CD4-positive, alpha-beta T cell treated with Interleukin-4 for 4 hours (primary cell): ENCODE data around the gene NUDT3.
"Not testable (repeated sequence)": the region's sequence is repeated elsewhere in the genome, so short reads cannot be mapped to it uniquely, and the experiment has no call there.

Experiments used
- DNase-seq: peaks from one replicate; pipeline ENCODE4 v3.0.0-alpha.2; 2020

NUDT3 gene

DNA sequence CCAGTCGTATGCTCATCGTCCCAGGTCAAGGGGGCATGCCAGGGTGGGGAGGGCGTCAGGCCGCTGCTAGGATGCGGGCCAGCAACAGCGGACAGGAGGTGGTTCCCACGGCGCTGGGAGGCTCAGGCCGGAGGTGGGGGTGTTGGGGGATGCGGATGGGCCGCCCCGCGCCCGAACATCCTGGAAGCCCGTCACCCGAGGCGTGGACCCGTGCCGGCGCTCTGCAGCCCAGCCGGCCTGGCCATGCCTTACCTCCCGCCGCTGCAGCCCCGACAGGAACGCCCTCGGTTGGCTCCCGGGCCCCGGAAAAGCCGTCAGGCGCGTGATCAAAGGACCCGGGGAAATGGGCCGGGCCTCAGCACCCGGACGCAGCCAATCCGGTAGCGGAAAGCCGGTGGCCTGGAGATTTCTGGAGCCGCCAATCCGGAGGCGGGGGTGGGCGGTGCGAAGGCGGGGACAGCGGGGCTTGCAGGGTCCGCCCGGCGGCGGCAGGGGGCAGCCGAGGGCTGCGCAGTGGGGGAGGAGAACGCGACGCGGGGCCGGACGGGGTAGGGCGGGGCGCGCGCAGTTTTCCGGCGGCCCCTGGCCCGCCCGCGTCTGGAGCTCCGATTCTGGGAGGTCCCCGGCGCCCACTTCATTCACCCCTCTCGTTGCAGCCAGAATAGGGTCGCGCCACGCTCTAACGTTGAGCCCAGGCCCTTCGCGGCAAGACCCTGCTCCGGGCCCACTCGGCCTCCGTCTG, 143.6 kb downstream of the NUDT3 start, which contains the start of gene SMIM29:
TSS of gene SMIM29 (minus strand) at position 280 of the 742 bp plus-strand sequence. CDS start 1,215 bp downstream, outside the sequence.
- peak; percentile 95 for DNase-seq

DNA sequence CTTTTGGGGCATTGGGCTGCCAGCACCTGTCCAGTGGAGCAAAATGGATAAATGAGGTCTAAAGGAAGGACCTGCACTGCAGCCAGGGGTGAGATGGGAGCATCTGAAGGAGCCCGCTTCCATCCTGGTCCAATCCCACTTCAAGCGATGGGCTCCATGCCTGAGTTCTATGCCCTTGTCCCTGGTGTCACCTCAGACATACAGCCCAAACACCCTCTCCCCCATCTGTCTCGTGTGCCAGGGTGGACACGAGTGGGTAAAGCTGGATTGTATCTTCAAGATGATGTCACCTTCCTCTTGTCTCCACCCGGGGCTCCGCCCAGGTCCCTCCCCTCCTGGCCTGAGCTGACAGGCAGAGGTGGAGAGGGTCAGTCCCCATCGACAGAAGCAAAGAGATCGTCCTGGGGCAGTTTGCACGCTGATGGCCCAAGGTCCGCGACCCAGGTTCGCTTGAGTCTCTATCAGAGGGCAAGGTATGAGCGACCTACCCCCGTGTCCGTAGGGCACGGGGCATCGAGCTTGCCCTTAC, 144.2 kb downstream of the NUDT3 start:
- DNase-seq, result peak; percentile 42

DNA sequence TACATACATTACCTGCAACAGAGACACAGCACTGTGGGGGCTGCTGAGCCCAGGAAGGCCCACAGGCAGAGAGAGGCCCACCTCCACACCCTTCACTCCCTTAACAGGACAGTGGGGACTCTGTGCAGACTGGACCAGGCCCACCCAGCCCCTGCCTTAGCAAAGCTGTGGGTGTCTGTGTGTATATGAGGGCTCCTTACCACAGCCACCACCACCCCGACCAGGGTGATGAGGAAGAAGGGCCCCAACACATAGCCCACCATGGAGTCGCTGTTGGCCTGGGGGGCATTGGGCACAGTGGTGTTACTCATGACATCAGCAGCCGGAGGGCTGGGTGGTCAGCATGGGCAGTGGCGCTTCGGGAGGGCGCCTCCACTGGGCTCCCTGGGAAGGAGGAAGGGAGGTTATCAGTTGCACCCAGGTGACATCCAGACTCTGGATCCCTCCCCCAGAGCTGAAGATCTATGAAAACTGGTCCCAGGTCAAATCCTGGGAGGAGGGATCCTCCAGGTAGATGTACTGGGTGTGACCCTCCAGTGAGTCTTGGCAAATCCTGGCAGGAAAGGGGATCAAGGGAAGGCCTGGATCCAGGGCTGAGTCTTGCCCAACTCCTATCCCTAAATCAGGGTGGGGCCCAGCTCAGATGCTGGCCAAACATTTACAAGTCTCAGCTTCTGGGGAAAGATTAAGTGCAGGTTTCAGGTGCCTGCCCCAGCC, 144.8 kb downstream of the NUDT3 start:
- no peak for DNase-seq

DNA sequence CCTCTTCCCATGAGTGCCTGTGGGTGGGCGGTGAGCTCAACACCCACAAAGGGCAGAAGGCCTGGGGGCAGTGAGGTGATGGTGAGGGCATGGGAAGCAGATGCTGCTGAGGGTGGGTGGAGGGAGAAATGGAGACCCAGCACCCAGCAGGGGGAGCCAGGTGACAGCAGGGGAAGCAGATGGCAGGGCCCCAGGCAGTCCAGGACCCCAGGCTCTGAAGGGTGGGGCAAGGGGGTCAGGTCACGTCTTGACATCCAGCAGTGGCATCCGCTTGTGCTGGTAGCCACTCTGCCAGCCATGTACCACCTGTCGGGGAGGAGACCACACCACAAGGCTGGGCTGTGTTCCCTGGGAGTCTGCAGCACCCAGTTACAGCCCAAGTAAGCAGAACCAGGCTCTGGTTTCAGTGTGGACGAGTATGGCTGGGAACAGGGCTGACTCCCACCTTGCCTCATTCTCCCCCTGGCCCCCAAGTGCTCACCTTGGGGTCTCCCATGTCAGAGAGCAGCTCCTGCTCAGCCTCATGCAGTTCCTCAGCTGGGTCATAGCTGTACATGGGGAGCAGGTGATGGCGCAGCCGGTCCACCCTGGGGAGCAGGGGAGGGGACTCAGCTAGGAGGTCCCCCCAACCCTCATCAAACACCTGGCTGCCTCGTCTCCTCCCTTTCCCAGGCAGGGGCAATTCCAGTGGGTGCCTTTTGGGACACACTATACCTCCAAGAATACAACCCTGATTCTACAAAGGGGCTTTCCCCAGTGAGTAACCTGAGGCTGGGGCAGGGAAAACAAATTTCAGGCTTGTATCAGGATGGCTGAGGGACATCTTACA, 145.7 kb downstream of the NUDT3 start:
- no peak for DNase-seq

DNA sequence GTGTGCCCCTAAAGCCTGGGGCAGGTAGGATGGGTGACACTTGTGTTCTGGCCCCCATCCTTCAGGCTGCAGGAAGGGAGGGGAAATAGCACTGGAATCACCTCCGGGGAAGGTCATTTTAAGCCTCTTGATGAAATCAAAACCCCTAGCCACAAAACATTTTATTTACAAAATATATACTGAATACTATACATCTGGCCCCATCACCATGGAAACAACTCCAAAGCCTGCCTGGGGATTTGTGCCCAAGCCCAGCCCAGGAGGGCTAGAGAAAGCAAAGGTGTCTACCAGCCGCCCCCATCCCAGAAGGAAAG, 146.3 kb downstream of the NUDT3 start:
- DNase-seq, result no peak

DNA sequence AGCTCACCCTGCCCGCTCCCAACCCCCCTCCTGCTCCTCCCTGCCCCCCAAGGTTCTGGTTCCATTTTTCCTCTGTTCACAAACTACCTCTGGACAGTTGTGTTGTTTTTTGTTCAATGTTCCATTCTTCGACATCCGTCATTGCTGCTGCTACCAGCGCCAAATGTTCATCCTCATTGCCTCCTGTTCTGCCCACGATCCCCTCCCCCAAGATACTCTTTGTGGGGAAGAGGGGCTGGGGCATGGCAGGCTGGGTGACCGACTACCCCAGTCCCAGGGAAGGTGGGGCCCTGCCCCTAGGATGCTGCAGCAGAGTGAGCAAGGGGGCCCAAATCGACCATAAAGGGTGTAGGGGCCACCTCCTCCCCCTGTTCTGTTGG, 146.7 kb downstream of the NUDT3 start:
- not testable (repeated sequence) for DNase-seq

DNA sequence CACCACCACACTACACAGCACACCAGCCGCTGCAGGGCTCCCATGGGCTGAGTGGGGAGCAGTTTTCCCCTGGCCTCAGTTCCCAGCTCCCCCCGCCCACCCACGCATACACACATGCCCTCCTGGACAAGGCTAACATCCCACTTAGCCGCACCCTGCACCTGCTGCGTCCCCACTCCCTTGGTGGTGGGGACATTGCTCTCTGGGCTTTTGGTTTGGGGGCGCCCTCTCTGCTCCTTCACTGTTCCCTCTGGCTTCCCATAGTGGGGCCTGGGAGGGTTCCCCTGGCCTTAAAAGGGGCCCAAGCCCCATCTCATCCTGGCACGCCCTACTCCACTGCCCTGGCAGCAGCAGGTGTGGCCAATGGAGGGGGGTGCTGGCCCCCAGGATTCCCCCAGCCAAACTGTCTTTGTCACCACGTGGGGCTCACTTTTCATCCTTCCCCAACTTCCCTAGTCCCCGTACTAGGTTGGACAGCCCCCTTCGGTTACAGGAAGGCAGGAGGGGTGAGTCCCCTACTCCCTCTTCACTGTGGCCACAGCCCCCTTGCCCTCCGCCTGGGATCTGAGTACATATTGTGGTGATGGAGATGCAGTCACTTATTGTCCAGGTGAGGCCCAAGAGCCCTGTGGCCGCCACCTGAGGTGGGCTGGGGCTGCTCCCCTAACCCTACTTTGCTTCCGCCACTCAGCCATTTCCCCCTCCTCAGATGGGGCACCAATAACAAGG, 147.3 kb downstream of the NUDT3 start:
- DNase-seq, result not testable (repeated sequence)

DNA sequence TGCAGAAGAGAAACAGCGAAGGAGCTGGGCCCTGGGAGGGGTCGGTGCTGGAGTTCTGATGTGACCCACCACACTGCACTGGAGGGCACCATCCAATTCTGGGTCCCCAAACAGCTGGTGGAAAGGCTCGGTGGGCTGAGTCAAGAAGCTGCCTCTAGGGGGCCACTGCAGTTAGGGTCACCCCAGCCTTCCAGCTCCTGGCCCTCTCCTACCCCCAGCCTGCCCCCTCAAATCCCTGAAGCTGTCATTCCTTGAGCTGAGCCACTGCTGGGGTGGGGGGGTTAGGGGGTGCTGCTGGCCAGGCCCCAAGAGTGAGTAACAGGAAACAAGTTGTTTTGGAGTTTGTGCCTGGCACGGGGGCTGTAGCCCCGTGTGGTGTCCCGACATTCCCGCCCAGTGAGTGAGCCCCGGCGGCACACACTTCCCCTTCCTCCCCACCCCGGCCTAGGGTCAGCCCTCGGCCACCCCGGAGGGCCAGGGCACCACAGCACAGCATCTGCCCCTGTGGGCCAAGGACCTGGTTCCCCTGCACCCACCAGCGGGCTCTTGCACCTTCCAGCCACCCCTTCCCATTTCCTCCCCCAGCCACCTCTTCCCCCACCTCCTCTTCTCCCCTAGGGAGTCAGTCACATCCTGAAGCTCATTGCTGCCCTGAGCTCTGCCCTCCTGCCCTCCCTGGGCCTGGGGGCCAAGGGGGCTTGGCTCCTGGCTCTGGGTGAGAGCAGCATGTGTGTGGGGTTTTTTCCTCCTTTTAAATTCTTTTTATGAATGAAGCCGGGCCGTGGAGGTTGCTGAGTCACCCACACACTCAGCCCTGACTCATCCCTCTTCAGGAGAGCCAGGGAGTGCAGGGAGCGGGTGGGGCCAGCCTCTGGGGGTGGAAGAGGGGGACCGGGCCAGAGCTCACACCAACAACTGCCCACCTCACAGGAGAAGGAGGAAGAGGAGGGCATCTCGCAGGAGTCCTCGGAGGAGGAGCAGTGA, 148.3 kb downstream of the NUDT3 start:
- peak; percentile 75 for DNase-seq

DNA sequence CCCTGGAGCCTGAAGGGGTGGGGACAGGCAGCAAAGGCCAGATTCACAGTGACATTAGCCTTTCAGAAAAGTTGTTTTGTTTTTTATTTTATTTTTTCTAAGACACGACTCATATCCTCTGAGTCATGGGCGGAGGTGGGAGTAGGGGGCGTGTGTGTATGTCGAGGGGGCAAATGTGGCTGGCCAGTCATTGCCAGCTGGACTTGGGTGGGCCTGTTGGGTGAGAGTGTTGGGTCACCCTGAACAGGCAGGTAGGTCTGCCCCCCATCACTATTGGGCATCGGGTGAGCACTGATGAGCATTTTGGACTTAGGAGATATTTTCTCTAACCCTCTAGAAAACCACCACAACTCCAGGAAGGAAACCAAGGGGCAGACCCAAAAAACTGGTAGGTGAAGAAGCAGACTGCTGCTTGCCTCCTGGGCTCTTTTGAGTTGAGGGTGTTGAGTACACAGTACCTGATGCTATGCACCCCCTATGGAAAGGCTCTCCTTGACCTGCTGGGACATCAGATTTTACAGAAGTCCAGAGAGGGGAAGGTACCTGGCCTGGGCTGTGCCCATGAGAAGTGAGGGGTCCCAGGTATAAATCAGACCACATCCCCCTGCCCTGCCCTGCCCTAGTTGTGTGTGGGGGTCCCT, 149.2 kb downstream of the NUDT3 start:
- peak; percentile 44 for DNase-seq

DNA sequence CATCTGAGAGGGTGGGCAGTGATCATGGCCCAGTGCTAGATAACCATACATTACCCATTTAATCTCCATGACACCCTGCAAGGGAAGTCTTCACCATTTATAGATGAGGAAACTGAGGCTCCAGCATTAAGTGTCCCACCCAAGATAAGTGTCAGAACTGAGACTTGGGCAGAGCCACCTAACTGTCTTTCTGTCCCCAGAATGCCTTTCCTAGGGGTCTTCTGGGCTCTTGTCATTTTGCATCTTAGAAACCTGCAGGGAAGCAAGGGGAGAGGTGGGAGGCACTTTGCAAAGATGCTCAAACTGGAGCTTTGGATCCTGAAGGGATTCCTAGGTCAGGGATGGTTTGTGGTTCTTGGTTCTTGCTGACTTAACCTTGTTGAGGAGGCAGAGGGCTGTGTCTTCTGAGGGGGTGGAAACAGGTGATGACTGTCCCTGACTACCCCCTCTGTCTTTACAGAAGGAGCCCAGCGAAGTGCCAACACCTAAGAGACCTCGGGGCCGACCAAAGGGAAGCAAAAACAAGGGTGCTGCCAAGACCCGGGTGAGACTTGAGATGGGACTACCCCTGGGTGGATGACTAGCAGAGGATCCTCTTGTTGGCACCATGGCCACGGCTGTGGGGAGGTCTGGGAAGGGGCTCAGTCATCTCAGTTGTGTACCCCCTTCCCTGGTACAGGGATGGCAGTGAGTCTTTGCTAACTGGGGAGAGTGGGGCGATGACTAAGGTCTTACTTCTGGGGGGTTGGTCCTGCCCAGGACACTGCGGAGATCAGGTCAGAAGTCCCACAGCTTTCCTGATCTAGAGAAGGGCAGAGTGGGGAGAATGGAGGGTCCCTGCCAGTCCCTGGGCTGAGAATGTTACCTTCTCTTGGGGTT, 150.0 kb downstream of the NUDT3 start:
- no peak for DNase-seq

DNA sequence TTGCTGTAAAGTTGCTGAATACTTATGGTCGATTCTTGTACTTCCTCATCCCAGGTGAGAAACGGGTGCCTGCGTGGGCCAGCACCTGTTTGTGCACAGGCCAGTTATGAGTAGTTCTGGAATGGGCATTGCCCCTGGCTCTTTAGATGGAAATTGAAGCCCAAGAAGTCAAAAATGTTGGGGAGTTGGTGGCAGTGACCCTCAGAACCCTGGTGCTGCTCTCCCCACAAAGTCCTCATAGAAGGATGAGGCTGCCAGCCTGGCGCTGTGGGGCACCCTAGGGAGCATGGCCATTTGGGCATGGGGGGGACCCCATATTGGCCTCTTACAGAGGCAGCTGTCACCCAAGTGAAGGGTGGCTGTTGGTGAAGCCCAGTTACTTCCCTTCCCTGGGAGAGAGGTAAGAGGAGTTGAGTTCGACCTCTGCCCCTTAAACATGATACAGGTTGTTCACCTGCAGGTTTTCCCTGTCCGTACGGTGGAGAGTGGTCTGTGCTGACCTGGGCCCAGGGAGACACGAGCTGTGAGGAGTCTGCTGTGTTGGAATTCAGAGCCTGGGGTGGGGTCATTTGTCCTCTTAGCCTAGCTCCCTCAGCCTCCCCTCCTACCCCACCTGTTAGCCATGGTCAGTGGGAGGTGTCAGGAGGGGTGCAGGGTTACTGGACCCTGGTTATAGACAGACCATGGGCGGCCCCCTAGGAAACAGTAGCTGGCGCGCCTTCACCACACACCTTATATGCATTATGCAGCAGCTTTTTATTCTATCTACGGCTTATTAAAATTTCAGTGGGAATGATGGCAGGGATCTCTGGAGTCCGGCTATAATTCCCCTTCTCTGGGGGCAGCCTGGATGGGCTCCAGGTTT, 150.9 kb downstream of the NUDT3 start:
- no peak for DNase-seq

DNA sequence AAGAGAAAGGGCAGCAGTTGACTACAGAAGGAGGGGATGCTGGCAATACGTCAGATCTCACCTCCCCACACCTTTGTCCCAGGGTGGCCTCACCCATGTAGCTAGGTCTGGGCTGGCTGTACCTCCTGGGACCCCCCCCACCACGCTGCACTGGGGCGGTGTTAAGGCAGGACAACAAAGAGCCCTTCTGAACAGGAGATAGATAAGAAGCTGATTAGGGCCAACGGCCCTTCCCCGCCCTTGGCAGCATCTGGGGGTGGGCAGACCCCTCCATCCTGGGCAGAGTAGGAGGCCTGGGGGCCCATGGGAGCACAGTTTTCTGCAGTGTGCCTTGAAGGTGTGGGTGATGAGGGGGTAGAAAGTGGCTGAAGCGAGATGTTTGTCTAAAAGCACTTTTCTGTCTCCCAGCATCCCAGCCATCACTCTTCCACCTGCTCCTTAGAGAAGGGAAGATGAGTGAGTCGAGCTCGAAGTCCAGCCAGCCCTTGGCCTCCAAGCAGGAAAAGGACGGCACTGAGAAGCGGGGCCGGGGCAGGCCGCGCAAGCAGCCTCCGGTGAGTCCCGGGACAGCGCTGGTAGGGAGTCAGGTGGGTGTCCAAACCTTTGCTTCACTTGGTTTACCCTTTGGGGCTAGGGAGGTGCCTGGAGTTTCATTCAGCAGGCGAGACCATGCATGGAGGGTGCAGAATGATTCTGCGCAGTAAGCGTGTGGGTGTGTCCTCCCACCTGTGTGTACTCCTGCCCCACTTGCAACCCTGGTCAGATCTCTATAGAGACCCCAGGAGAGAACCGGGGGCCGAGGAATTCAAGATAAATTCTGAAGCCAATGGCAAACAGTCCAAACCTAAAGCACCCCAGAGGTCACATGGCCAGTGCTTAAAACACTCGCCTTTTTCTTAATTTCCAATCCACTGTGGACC, 151.9 kb downstream of the NUDT3 start:
- DNase-seq, result no peak

DNA sequence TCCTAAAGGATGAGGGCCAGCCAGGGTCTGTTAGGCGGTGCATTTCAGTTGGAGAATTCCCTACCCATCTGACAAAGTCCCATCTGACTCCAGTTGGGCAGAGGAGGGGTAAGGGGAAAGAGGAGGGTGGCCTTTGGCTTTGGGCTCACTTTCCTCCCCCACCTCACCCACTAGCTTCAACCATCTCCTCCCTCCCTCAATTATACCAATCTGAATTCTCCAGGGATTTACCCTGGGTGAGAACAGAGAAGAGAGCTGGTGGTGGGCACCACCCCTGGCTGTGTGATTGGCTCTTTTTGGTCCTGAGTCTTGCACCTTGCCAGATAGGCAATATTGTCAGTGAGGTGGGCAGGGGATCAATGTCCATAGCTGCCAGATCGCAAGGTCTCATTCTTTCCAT, 152.6 kb downstream of the NUDT3 start:
- DNase-seq, result no peak

DNA sequence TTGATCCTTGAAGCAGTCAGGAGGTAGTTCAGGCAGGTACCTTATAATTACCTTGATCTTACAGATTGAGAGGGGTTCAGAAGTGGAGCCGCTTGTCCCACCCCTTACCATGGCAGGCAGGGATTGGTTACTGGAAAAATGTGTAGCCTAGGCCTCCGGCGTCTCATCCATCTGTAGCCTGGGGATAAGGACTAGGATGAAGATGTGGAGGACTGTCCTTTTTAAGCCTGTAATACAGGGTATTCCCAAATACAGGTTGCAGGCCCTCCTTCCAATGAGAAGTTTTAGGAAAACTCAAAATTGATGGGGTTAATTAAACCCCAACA, 153.0 kb downstream of the NUDT3 start:
- DNase-seq, result no peak

DNA sequence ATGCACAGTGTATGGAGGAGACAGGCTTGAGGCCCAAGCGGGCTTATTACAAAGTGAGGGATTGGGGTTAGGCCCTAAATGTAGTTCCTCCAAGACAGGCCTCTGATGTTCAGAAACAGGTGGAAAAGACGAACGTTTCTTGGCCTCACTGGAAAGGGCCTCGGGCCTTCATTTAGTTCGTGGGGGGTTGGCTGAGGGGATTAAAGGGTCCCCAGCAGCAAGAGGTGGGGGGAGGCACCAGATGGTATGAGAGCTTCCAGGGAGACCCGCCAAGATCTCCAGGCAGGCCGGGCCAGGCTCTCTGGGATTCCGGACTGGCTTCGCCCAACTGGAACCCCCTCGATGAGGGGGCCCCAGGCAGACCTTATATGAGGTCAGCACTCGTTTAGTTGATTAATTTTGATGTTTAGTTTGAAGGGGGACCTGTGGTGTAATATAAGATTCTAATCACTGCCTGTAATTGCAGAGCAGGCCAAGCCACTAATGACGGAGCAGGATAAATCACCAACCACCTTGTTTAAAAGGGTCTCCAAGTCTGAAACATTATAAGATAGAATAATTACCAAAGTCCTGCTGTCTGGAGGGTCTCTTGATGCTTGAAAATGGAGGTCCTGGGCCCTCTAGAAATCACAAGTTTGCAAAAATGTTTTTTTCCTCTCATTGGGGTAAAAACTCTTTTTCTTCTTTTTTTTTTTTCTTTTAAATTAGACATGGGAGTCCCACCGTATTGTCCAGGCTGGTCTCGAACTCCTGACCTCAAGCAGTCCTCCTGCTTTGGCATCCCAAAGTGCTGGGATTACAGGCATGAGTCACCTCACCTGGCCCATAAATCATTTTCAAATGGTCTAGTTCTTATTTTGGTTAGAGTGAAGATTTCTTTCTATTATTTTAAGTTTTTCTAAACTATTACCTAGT, 153.6 kb downstream of the NUDT3 start:
- no peak for DNase-seq

DNA sequence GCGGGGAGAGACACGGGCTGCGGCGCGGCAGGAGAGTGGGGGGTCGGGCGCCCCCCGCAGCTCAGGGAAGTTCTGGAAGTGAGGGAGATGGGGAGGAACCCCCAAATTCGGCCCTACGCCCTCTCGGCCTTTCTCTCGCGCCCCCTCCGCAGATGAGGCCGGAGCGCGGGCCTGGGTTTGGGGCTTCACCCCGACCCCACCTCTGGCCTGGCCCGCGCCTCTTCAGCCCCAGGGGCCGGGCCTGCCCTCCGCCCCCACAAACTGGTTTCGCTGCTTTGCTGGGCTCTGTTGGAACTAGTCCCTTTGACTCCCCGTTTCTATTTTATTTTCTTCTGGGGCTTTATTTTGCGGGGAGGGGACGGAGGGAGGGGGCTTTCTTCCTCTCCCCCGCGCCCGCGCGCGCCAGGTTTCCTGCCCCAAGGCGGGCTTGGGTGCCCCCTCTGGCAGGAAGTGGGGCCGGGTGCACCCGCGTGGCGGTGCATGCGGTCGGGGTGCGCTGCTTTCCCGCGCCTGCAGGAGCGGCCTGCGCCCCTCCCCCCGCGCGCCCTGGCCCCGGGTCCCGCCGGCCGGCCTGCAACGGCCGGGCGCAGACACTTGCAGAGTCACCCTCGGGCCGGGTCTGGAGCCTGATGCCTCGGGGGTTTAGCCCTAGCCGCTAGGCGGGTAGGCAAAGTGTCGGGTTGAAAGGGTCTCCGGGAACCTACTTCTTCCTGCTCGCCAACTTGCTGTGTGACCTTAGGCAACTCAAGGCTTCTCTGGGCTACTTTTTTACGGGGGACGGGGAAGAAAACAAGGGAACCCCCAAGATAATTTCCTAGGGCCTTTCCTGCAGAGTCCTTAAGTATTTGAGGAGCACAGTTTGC, 154.5 kb downstream of the NUDT3 start:
- DNase-seq, result peak; percentile 53
